Stomach (tissue), 4 donors: ENCODE measurements around the gene NANS.

ENCODE experiments used
- POLR2AphosphoS5 ChIP-seq, 3 donors: sonication (generic); formaldehyde crosslinking; IDR thresholded peaks; one replicate each; pipeline ENCODE4 v1.6.1; 2016; ENCODE audit warnings: antibody characterized with exemption in 3 of 3
- TF ChIP-seq, protein P1 (sequence below), 7 experiments: fragments of 450-650 bp in 4 of 7; fragments of 200-600 bp in 3 of 7; sonication (generic) in 3 of 7; IDR thresholded peaks; one replicate each; pipeline ENCODE4 v1.5.1; 2016 to 2019; ENCODE audit warnings: antibody characterized with exemption in 7 of 7, control low read depth in 2 of 7, mild to moderate bottlenecking in 1 of 7

- TF ChIP-seq, protein P1, sequence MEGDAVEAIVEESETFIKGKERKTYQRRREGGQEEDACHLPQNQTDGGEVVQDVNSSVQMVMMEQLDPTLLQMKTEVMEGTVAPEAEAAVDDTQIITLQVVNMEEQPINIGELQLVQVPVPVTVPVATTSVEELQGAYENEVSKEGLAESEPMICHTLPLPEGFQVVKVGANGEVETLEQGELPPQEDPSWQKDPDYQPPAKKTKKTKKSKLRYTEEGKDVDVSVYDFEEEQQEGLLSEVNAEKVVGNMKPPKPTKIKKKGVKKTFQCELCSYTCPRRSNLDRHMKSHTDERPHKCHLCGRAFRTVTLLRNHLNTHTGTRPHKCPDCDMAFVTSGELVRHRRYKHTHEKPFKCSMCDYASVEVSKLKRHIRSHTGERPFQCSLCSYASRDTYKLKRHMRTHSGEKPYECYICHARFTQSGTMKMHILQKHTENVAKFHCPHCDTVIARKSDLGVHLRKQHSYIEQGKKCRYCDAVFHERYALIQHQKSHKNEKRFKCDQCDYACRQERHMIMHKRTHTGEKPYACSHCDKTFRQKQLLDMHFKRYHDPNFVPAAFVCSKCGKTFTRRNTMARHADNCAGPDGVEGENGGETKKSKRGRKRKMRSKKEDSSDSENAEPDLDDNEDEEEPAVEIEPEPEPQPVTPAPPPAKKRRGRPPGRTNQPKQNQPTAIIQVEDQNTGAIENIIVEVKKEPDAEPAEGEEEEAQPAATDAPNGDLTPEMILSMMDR (IDR thresholded peaks at IDR 0.05) = no peak
- no peak for TF ChIP-seq POLR2AphosphoS5 (IDR thresholded peaks at IDR 0.05)
Measured at GRCh38 chr9:98018347-98018746, 38.2 kb upstream of the NANS start.
